Stimulated activated CD4-positive, alpha-beta T cell treated with anti-CD3 and anti-CD28 coated beads, Interleukin-12 subunit alpha, Interleukin-12 subunit beta, amount 100 ng/mL, for 48 hours (primary cell): ENCODE results near the gene IPCEF1.

Source experiments
- DNase-seq, 3 donors: peaks; one replicate each; pipeline ENCODE4 v3.0.0-alpha.2; 2020; ENCODE audit warnings: low read depth in 2 of 3, low spot score in 1 of 3

Gene IPCEF1

GRCh38 chr6:154169193-154169847 lies 187.3 kb downstream of the IPCEF1 start:
- peak in 1 of 3 donors; percentile 23 for DNase-seq

GRCh38 chr6:154167126-154167525 lies 189.5 kb downstream of the IPCEF1 start:
- DNase-seq = no peak

GRCh38 chr6:154166140-154166539 lies 190.5 kb downstream of the IPCEF1 start:
- no peak for DNase-seq

- DNase-seq = no peak
These were observed 191.1 kb downstream of the IPCEF1 start for GRCh38 chr6:154165478-154165877.

- DNase-seq = no peak
These were observed 192.2 kb downstream of the IPCEF1 start for GRCh38 chr6:154164397-154164796.

DNA sequence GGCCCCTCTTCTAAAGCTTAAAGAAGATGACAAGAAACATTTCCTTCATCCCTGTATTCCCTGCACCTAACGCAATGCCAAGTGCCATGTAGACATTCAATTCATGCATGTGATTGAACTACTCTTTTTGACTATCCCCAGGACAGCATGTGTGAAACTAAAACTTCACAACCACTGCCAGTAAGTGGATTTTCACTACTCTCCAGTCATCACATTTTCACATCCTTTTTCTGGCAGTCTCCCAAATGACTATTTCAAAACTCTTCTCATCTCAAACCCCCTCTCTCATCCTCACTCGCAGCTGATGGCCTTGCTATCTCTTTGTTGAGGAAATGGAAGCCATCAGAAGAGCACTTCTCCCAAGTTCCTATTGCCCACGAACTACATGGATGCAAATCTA lies 194.9 kb downstream of the IPCEF1 start:
- peak in 1 of 3 donors; percentile 14 for DNase-seq

DNA sequence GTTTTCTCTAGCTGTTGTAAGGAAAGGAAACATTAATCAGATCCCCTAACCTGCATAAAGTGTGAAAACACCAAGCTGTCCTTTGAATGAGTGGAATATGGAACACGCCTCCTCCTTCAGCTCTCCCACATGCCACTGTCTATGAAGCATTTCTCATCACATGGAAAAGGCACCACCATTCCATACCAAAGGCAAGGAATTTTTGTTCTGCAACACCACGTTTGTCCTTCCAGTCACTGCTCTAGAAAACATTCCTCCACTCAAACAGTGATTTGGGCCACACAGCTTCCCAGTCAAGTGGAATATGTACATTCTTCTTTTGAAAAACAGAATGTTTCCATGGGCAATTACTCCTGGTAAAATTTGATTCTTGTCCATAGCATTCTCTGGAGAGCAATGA lies 197.5 kb downstream of the IPCEF1 start:
- DNase-seq = no peak

DNA sequence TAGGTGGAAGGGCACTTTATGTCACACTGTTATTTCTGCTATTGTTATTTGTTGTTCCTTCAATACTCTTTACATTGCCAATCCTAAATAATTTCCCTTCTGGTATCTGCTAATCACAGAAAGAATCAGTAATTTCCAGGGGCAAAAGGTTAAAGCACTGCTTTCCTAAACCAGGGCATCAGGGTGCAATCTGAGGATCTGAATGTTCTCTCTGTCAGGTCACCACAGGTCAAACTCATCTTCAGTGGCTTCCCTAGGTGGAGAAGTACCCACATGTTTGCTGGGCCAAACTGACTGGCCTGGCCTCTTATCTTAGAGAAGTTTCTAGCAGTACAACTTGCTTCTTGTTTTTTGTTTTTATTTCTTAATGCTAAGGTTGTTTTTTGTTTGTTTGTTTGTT lies 198.9 kb downstream of the IPCEF1 start:
- no peak for DNase-seq

DNA sequence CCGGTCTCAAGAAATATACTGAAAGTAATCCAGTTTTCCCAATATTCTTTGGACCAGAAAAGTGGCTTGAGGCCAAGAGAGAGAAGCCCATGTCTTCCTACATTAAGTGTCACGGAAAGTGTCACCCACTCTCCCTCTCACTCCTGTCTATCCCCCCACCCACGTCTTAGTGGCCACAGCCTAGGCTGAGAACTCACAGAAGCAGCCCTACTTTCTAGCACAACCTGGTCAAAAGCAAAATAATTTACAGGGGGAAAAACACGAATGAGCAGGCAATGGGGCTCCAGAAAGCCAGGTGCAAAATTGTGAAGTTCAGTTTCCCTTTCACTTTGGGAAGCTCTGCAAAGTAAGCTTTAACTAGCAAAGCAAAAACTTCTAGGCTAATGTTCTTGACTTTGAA lies 199.5 kb downstream of the IPCEF1 start:
- DNase-seq = no peak

DNA sequence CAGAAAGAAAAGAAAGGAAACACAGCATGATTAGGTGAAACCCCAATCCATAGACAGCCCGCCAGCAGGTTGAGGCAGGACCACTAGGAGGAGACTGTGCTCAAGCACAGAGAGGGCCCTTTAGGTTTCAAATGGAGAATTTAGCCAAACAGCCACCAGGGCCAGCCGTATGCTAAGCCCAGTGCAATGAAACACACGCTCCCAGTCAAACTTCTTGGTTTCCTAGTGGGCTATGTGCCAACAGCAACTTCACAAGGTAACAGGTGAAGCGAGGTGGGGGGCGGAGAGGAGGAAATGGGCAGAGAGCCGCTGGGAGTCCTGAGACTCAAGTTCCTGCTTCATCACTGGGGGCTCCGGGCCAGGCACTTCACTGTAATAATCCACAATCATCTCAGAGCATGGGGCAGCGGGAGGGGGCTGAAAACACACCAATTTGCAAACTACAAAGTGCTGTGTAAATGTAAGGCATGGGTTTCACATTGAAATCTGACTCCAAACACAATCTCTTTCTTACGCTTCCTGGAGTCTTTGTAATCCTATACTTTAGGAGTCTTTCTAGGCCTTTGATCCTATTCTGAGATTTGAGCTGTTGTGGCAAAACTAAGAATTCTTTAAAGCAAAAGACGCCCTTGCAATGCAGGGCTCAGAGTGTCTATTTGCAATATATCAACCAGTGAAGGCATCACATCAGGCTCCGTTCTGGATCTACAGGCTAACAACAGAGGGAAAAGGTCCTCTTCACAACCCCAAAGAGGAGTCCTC lies 200.3 kb downstream of the IPCEF1 start:
- peak; percentile 46 to 51 (median 51) for DNase-seq

DNA sequence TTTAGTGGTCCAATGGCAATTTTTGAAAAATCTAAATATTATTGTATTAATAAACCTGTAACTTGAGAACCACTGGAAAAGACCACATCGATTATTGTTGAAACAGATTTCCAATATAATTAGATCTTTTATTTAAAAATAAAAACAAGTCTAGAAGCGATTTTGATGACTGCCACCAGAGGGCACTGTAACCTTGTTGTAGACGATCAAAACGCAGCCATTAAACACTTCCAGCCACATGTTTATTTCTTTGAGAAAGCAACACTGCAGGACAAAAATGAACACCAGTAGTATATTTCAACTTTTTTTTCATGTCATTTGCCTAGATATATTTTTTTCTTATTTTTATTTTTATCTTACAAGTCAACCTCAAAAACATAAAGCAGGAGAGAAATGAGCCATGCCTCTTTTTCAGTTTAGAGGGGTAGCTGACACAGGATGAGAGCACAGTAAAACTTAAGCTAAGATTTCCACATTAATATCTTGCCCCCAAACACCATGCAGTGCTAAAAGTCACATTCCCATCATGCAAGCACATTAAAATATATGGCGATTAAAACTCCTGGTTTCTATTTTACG lies 202.1 kb downstream of the IPCEF1 start:
- DNase-seq = peak; percentile 28 to 72 (median 49)

DNA sequence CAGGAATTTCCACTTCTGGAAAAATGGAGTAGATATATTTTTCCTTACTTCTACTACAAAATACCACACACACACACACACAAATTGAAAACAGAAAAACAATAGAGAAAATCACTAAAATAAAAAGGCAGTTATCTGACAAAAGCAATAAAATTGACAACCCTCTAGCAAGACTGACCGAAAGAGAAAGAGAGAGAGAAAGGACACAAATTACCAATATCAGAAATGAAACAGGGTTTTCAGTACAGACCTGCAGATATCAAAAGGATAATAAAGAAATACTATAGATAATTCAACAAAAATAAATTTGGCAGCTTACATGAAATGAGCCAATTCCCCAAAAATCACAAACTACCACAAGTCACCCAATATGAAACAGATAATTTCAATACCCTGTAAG lies 212.8 kb downstream of the IPCEF1 start:
- no peak for DNase-seq

GRCh38 chr6:154140743-154141142 lies 215.9 kb downstream of the IPCEF1 start:
- no peak for DNase-seq

- DNase-seq = no peak
These were observed 216.7 kb downstream of the IPCEF1 start for GRCh38 chr6:154139892-154140291.

GRCh38 chr6:154138793-154139192 lies 217.8 kb downstream of the IPCEF1 start:
- no peak for DNase-seq

GRCh38 chr6:154134471-154135147 lies 222.0 kb downstream of the IPCEF1 start:
- DNase-seq = no peak

GRCh38 chr6:154127657-154128056 lies 228.9 kb downstream of the IPCEF1 start:
- no peak for DNase-seq

DNA sequence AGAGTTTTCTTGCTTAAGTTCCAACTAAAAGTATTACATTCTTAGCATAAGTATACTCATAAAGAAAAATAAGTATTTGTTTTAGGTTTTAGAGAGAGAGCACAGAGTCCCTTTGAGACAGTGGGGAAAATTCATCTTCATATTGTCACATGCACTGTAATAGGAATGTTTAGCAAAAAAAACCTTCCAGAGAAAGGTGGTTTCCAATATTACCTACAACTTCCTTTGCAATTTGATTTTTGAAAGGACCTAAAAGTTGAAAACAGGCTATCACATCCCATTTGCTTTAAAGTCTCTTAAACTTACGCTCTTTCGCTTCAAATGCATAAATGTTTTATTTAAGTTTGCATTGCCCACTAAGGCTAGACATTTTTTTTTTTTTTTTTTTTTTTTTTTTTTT lies 231.2 kb downstream of the IPCEF1 start:
- no peak for DNase-seq

GRCh38 chr6:154123155-154123956 lies 233.2 kb downstream of the IPCEF1 start:
- DNase-seq = no peak

DNA sequence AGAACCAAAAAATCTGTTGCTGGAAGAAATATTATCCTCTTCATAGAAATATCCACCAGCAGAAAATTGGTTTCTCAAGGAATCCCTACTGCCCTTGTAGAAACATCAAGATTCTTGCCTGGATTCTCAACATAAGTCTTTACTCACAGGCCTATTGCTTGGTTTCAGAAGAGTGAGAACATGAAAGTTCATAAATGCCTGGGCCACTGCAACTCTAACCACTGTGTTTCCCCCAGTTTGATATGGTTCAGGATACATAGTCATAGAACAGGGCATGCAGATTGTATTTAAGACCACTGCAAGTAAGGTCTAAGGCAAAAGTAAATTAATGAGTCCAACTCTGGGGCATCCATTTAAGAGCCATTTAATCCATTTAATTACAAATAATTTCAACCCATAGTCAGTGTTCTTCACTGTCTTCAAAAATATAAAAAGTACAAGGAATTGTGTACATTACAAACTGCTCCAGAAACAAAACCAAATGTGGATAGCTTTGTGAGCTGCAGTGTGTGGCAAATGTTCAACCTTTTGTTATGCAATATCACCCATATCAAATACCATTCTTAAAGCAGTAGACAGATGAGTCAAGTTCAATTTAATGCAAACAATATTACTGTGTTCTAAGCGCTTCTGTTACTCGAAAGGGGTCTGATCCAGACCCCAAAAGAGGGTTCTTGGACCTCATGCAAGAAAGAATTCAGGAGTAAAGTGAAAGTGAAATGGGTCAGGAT lies 234.2 kb downstream of the IPCEF1 start:
- DNase-seq = no peak
